Ishikawa (cell line): ENCODE data around the gene FOXO6.

Experiments used
- CEBPB ChIP-seq: IDR thresholded peaks from 2 replicates; pipeline ENCODE4 v1.6.1; 2012
- EP300 ChIP-seq: IDR thresholded peaks from 2 replicates; pipeline ENCODE4 v1.6.1; 2012; ENCODE audit warnings: borderline replicate concordance
- NFIC ChIP-seq: IDR thresholded peaks from 2 replicates; pipeline ENCODE4 v1.6.1; 2012
- RAD21 ChIP-seq: IDR thresholded peaks from 2 replicates; pipeline ENCODE4 v1.6.1; 2012; ENCODE audit warnings: low read depth
- TAF1 ChIP-seq: IDR thresholded peaks from 2 replicates; pipeline ENCODE4 v1.6.1; 2012; ENCODE audit warnings: low read depth, mild to moderate bottlenecking
- TCF12 ChIP-seq: IDR thresholded peaks from 2 replicates; pipeline ENCODE4 v1.6.1; 2012; ENCODE audit warnings: low read depth
- YY1 ChIP-seq: IDR thresholded peaks from 2 replicates; pipeline ENCODE4 v1.6.1; 2012; ENCODE audit warnings: low read depth
- TF ChIP-seq, protein P1 (sequence below): IDR thresholded peaks from 2 replicates; pipeline ENCODE4 v1.6.1; 2012
- TF ChIP-seq, protein P2 (sequence below): IDR thresholded peaks from 2 replicates; pipeline ENCODE4 v1.6.1; 2012

DNA sequence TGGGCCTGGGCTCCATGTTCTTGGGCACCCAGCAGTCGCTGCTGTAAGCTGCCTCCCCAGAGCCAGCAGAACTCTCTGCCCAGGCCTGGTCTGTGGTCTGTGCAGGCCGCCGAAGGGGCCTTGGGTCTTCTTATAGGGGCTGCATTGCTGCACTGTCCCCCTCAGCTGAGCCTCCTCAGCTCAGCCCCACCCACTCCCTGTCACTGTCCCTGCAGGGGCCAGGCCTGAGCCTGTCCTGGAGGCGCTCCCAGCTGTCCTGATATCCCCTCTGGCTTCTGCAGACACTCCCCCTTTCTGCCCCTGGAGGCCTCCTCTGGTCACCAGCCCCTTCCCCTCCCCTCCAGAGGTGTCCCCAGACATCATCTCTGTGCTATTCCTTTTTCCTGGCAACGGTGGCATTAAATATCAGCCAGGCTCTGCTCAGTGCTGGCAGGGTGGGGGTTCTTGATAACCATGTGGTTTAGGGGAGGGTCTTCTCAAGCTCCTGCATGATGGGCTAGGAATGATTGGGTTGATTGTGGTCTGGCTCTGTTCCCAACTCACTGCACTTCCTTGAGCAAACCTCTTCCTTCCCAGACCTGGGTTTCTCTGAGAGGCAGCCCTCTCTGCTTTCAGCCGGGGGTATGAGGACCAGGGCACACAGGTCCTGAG is 3.7 kb upstream of the FOXO6 start:
- TF ChIP-seq TCF12 (no peak), TAF1 (no peak), RAD21 (no peak), NFIC (no peak), CEBPB (no peak), YY1 (no peak), EP300 (no peak)
- TF ChIP-seq, protein P1, sequence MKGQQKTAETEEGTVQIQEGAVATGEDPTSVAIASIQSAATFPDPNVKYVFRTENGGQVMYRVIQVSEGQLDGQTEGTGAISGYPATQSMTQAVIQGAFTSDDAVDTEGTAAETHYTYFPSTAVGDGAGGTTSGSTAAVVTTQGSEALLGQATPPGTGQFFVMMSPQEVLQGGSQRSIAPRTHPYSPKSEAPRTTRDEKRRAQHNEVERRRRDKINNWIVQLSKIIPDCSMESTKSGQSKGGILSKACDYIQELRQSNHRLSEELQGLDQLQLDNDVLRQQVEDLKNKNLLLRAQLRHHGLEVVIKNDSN: no peak
- TF ChIP-seq, protein P2, sequence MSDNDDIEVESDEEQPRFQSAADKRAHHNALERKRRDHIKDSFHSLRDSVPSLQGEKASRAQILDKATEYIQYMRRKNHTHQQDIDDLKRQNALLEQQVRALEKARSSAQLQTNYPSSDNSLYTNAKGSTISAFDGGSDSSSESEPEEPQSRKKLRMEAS: no peak
